ENCODE measurements around the gene MAGIX.
"Not testable (repeated sequence)": the region's sequence is repeated elsewhere in the genome, so short reads cannot be mapped to it uniquely, and the experiment has no call there.

Gene MAGIX

GRCh38 chrX:49172280-49172780 is 9.8 kb downstream of the MAGIX start:
- TF ChIP-seq, protein P1, sequence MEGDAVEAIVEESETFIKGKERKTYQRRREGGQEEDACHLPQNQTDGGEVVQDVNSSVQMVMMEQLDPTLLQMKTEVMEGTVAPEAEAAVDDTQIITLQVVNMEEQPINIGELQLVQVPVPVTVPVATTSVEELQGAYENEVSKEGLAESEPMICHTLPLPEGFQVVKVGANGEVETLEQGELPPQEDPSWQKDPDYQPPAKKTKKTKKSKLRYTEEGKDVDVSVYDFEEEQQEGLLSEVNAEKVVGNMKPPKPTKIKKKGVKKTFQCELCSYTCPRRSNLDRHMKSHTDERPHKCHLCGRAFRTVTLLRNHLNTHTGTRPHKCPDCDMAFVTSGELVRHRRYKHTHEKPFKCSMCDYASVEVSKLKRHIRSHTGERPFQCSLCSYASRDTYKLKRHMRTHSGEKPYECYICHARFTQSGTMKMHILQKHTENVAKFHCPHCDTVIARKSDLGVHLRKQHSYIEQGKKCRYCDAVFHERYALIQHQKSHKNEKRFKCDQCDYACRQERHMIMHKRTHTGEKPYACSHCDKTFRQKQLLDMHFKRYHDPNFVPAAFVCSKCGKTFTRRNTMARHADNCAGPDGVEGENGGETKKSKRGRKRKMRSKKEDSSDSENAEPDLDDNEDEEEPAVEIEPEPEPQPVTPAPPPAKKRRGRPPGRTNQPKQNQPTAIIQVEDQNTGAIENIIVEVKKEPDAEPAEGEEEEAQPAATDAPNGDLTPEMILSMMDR (IDR thresholded peaks at IDR 0.05; ENCODE audit: insufficient read depth, missing control alignments) = no peak
- DNase-seq (ENCODE audit: insufficient read length, low spot score) = no peak
- no peak for FAIRE-seq

- not testable (repeated sequence) for FAIRE-seq; DNase-seq (ENCODE audit: insufficient read length, low spot score)
Observed at GRCh38 chrX:49173544-49173943, 11.0 kb downstream of the MAGIX start.

DNA sequence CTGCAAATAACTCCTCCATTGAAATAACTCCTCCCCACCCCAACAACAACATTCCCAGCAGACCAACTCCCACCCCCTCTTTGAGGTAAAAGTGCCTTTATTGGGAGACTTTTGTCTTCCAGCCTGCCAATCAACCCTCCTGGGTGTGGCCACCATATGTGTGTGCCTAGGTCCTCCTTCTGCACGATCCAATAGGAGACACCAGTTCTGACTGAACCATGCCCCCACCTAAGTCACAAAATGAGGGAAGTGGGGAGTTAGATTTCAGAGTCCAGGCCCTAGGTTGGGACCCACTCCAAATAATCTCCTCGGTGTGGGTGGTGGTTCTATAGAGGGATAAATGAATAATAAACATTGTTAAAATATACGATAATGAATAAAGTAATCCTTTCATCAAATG is 12.2 kb downstream of the MAGIX start:
- no peak for DNase-seq (ENCODE audit: insufficient read length, low spot score)
- no peak for FAIRE-seq
- TF ChIP-seq, protein P1 (IDR thresholded peaks at IDR 0.05; ENCODE audit: insufficient read depth, missing control alignments) = no peak

DNA sequence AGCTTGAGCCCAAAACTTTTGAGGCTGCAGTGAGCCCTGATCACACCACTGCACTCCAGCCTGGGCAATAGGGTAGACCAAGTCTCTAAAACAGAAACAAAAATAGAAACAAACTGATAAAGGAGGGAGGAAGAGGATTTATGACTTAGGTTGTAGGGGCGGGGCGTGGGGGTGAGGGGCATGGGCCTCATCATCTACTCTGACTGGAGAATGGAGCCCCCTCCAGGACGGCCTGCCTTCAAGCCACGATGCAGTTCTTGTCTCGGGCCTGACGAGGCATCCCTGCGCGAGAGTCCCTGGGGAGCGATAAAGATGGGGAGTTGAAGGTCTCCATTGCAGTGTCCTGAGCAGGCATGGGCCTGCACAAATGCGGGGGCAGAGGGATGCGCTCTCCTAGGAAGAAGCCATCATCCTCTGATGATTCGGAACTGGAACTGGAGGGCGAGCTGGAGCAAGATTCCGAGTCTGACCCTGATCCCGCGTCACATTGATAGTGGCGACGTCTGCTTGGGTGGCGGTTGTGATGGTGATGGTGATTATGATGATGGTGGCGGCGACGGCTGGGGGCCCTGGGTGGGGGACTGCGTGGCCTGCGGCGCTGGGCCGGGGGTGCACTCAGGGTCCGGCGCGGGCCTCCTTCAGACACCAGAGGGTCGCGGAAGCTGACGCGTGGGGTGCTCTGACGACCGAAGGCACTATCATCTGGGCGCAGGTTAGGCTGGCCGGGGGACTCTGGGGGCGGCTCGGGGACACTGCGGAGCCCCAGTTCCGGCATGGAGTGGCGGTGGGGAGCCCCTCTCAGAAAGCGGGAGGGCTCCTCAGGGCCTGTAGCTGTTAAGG is 13.1 kb downstream of the MAGIX start:
- FAIRE-seq (no peak), DNase-seq (ENCODE audit: insufficient read length, low spot score) (no peak)
- TF ChIP-seq, protein P1 (IDR thresholded peaks at IDR 0.05; ENCODE audit: insufficient read depth, missing control alignments) = no peak

DNA sequence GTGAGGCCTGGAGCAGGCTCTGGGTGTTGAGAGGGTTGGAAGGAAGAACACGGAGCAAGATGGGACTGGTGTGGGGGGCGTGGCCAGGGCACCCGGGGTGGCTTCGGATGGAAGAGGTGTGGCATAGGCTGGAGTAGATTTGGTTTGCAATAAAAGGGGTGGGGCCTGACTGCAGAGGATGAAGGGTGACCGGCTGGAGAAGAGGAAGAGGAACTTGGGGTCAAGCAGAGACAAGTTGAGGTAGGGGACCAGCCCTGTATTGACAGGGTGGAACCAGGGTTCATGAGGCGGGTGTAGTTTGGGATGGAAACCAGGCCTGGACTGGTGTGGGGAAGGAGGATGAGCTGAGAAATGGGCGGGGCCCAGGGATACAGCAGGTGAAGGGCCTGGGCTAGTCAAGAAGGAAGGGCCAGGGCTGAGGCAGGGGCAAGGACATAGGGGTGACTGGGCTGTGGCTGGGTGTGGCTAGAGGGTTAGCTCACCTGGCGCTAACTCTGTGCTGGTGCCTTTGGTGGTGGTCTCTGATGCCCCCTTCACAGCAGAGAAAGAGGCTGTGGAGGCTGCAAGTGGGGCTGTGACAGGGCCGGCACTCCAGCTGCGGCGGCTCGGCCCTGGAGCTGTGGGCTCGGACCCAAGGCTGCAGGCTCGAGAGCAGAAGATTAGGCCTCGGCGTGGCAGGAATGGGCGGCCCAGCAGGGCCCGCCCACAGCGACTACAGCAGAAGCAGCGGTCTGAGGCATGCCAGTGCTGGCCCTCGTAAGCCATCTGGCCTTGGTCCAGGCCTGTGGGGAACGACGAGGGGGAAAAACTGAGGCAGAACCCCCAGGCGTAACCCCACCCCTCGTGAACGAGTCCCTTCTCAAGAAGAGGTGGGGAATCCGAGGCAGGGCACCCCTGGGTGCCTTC is 14.1 kb downstream of the MAGIX start:
- no peak for DNase-seq (ENCODE audit: insufficient read length, low spot score)
- FAIRE-seq = no peak

DNA sequence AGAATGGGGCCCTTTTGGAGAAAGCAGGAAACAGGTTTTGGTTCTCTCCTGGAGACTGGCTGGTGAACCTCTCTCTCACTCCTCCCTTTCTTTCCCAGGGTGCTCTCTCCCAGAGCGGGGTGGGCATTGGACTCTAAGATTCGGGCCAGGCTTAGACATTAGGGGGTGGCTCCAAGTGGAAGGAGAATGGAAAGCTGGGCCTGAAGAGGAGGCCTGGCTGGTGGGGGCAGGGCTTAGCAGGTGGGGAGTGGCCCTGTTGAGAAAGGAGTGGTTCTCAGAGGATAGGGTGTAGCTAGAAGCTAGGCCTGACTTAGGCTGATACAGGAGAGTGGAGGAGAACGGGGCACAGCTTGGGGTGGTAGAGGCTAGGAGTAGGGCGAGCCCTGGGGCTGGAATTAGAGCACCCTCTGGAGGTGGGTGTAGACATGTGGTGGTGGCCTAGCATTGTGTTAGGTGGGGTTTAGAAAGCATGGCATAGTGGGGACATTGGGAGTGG is 14.8 kb downstream of the MAGIX start:
- DNase-seq (ENCODE audit: insufficient read length, low spot score) (no peak), FAIRE-seq (no peak)
- TF ChIP-seq, protein P1 (IDR thresholded peaks at IDR 0.05; ENCODE audit: insufficient read depth, missing control alignments) = no peak

More for the DNA sequence above, 14.1 kb downstream of the MAGIX start:
- TF ChIP-seq, protein P1 (IDR thresholded peaks at IDR 0.05; ENCODE audit: insufficient read depth, missing control alignments) = no peak

- FAIRE-seq (no peak), DNase-seq (ENCODE audit: insufficient read length, low spot score) (no peak)
- TF ChIP-seq, protein P1 (IDR thresholded peaks at IDR 0.05; ENCODE audit: insufficient read depth, missing control alignments) = no peak
Observed at GRCh38 chrX:49177873-49178480, 15.4 kb downstream of the MAGIX start.

Measured in D721Med (cell line).